Left ventricle myocardium inferior (tissue), 1 donor: ENCODE results near the gene KBTBD13. TPM values are rescaled to one million over a fixed set of nuclear protein-coding genes. Genes with fewer than 3 reads are reported as not detected.
"Not testable (repeated sequence)": the region's sequence is repeated elsewhere in the genome, so short reads cannot be mapped to it uniquely, and the experiment has no call there.

Experiments used
- DNase-seq: peaks from one replicate; pipeline ENCODE4 v3.0.0-alpha.2; 2020
- H3K27ac ChIP-seq: fragments of 200-600 bp; replicated peaks from 2 replicates; pipeline ENCODE4 v1.8.0; 2021
- H3K27me3 ChIP-seq: fragments of 200-600 bp; 2 replicates; pipeline ENCODE4 v1.8.0; 2021; ENCODE audit warnings: low read depth
- H3K36me3 ChIP-seq: fragments of 200-600 bp; 2 replicates; pipeline ENCODE4 v1.8.0; 2021
- H3K4me1 ChIP-seq: fragments of 200-600 bp; 2 replicates; pipeline ENCODE4 v1.8.0; 2021
- H3K4me3 ChIP-seq: fragments of 200-600 bp; 2 replicates; pipeline ENCODE4 v1.8.0; 2021; ENCODE audit warnings: mild to moderate bottlenecking, moderate library complexity
- H3K9me3 ChIP-seq: fragments of 200-600 bp; replicated peaks from 2 replicates; pipeline ENCODE4 v1.8.0; 2021
- CTCF ChIP-seq: fragments of 200-600 bp; IDR thresholded peaks from 2 replicates; pipeline ENCODE4 v1.8.0; 2021; ENCODE audit warnings: antibody characterized with exemption, mild to moderate bottlenecking, borderline replicate concordance
- intact Hi-C: fragments of 100-400 bp; cut with micrococcal nuclease; formaldehyde crosslinking; loops from one replicate; pipeline ENCODE4 v1.11.0; 2022
- total RNA-seq: library from RNA; stranded (reverse); fragmentation: NEBNext Ultra II Directional; extraction: Animal tissue kit (Norgen Biotek cat#: 25700); gene quantifications from one replicate; pipeline ENCODE4 v1.2.1, GENCODE V29; 2021
- donor health status: DM: no; HTN: yes; CAD: no; lungs with severe emphysema.

The KBTBD13 gene
- total RNA-seq, 1 donor from 2014 or later, result 5.2 TPM

- TF ChIP-seq CTCF, result no peak
- Histone ChIP-seq H3K9me3 (no peaks in the 10 kb centered on the region), H3K27me3 (no peaks in the 10 kb centered on the region), H3K4me1 (no peaks in the 10 kb centered on the region), H3K27ac (no peak overlapping the region), H3K4me3 (no peak overlapping the region), H3K36me3 (no peaks in the 10 kb centered on the region)
- DNase-seq, result no peak
- intact Hi-C loops, result no loop called here
Measured at GRCh38 chr15:65038428-65038827, 38.1 kb upstream of the KBTBD13 start.

GRCh38 chr15:65038836-65039235, 37.7 kb upstream of the KBTBD13 start:
- intact Hi-C loops, result no loop called here
- Histone ChIP-seq H3K27me3 (no peaks in the 10 kb centered on the region), H3K9me3 (no peaks in the 10 kb centered on the region), H3K27ac (no peak overlapping the region), H3K4me3 (no peak overlapping the region), H3K36me3 (no peaks in the 10 kb centered on the region), H3K4me1 (no peaks in the 10 kb centered on the region)
- DNase-seq, result no peak
- no peak for TF ChIP-seq CTCF

- H3K36me3 ChIP-seq, result no peaks in the 10 kb centered on the region
- no peaks in the 10 kb centered on the region for H3K27me3 ChIP-seq
- H3K4me3 ChIP-seq, result no peak overlapping the region
- intact Hi-C loops, result no loop called here
- H3K27ac ChIP-seq, result no peak overlapping the region
- DNase-seq, result no peak
- H3K9me3 ChIP-seq, result no peaks in the 10 kb centered on the region
- H3K4me1 ChIP-seq, result peaks cover 13% of the 10 kb centered on the region
- TF ChIP-seq CTCF, result no peak
Measured at GRCh38 chr15:65040461-65040860, 36.1 kb upstream of the KBTBD13 start.

- Histone ChIP-seq H3K27ac (no peak overlapping the region), H3K36me3 (no peaks in the 10 kb centered on the region), H3K9me3 (no peaks in the 10 kb centered on the region), H3K4me1 (peaks cover 16% of the 10 kb centered on the region), H3K27me3 (no peaks in the 10 kb centered on the region), H3K4me3 (no peak overlapping the region)
- no peak for TF ChIP-seq CTCF
- intact Hi-C loops, result no loop called here
- no peak for DNase-seq
Measured at GRCh38 chr15:65041787-65042186, 34.8 kb upstream of the KBTBD13 start.

- no peaks in the 10 kb centered on the region for H3K36me3 ChIP-seq
- no peak for DNase-seq
- no peak for TF ChIP-seq CTCF
- peaks cover 16% of the 10 kb centered on the region for H3K4me1 ChIP-seq
- intact Hi-C loops, result no loop called here
- no peak overlapping the region for H3K4me3 ChIP-seq
- H3K27me3 ChIP-seq, result no peaks in the 10 kb centered on the region
- no peaks in the 10 kb centered on the region for H3K9me3 ChIP-seq
- no peak overlapping the region for H3K27ac ChIP-seq
Measured at GRCh38 chr15:65042776-65043327, 33.7 kb upstream of the KBTBD13 start.

GRCh38 chr15:65044218-65044617, 32.3 kb upstream of the KBTBD13 start:
- Histone ChIP-seq H3K4me1 (peaks cover 21% of the 10 kb centered on the region), H3K27ac (peak overlapping the region; percentile 37)
- H3K9me3 ChIP-seq, H3K27me3 ChIP-seq, intact Hi-C loops, DNase-seq, H3K4me3 ChIP-seq, H3K36me3 ChIP-seq: not testable (repeated sequence)
